ENCODE measurements around the gene WDR20.

The WDR20 gene

DNA sequence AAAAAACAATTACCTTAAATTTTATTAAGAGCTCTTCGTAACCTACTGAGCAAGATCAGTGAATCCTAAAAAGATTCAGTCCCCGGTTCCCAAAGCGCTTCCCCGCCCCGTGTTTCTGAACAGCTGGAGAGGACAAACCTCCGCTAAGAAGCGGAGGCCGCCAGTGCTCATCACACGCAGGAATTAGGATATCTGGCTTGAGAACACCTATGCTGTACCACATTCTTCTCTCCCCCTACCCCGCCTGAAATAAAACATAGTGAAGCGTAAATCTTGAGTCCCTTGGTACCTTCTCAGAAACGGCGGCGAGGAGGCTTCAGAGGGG, 774 bp upstream of the WDR20 start:
- DNase-seq (ENCODE audit: extremely low spot score), result no peak
- CTCF ChIA-PET, result interaction anchor here (0.6 to 1.2 kb wide), 2 partner anchors 31 to 45 kb away, joined by 3 to 4 read pairs; no protein-coding TSS in a partner anchor
- TF ChIP-seq ARNT (IDR thresholded peaks at IDR 0.05) (no peak), ZNF384 (IDR thresholded peaks at IDR 0.05) (no peak), TARDBP (IDR thresholded peaks at IDR 0.05) (no peak), PKNOX1 (IDR thresholded peaks at IDR 0.05) (no peak)
- POLR2A ChIA-PET, result interaction anchor here (0.7 to 1.5 kb wide), 5 partner anchors 10 to 74 kb away, joined by 3 to 7 read pairs (median 3); no protein-coding TSS in a partner anchor

- TF ChIP-seq FOXM1 (IDR thresholded peaks at IDR 0.05; ENCODE audit: borderline replicate concordance) (no peak), SP1 (IDR thresholded peaks at IDR 0.05) (no peak), LEF1 (IDR thresholded peaks at IDR 0.05; ENCODE audit: borderline replicate concordance) (no peak), PKNOX1 (IDR thresholded peaks at IDR 0.05) (no peak), CTBP1 (IDR thresholded peaks at IDR 0.05; ENCODE audit: borderline replicate concordance) (no peak), SUZ12 (IDR thresholded peaks at IDR 0.05) (no peak), FOXK2 (IDR thresholded peaks at IDR 0.05) (no peak), TARDBP (IDR thresholded peaks at IDR 0.05) (no peak), HDGF (IDR thresholded peaks at IDR 0.05; ENCODE audit: borderline replicate concordance) (no peak), ZNF384 (IDR thresholded peaks at IDR 0.05) (no peak)
- DNase-seq (ENCODE audit: extremely low spot score), result peak; percentile 41
- CTCF ChIA-PET, result no interaction called here
- POLR2A ChIA-PET, result interaction anchor here (1.0 to 1.9 kb wide), 6 partner anchors 21 to 180 kb away, joined by 3 to 7 read pairs (median 4); partner anchors contain the start of gene ZNF839
Measured at GRCh38 chr14:102140027-102140749, 491 bp downstream of the WDR20 start.

- ChIA-PET POLR2A (interaction anchor here (1.3 to 1.9 kb wide), 3 partner anchors 19 to 179 kb away, joined by 3 to 4 read pairs (median 4); partner anchors contain the start of gene ZNF839), CTCF (no interaction called here)
- no peak for DNase-seq (ENCODE audit: extremely low spot score)
- TF ChIP-seq ZNF384 (IDR thresholded peaks at IDR 0.05) (no peak), HDGF (IDR thresholded peaks at IDR 0.05; ENCODE audit: borderline replicate concordance) (no peak), LEF1 (IDR thresholded peaks at IDR 0.05; ENCODE audit: borderline replicate concordance) (no peak), SP1 (IDR thresholded peaks at IDR 0.05) (no peak), L3MBTL2 (conservative IDR thresholded peaks at IDR 0.05) (no peak), CTBP1 (IDR thresholded peaks at IDR 0.05; ENCODE audit: borderline replicate concordance) (no peak), NFRKB (IDR thresholded peaks at IDR 0.05) (no peak), TARDBP (IDR thresholded peaks at IDR 0.05) (no peak), SUZ12 (IDR thresholded peaks at IDR 0.05) (no peak), FOXM1 (IDR thresholded peaks at IDR 0.05; ENCODE audit: borderline replicate concordance) (no peak), FOXA1 (IDR thresholded peaks at IDR 0.05) (no peak), PKNOX1 (IDR thresholded peaks at IDR 0.05) (no peak), ELF4 (IDR thresholded peaks at IDR 0.05) (no peak)
Measured at GRCh38 chr14:102140750-102141145, 1.1 kb downstream of the WDR20 start.

DNA sequence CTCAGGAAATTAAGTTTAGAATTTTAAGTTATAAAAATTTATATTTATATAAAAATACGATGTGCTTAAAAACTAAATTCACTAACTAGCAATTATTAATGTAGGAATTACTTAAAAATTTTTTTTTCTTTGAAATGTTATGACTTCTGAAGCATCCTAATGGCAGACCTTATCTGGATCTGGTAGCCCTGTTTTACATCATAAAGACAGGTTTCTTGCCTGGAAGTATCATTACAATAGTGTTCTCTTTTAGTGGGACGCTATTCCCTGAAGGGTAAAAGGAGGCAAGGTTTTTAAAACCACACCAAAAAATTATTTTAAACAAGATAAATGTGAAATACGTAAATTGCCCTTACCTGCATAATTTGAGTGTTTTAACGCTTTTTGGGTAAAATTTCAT, 2.1 kb downstream of the WDR20 start:
- CTCF ChIA-PET, result no interaction called here
- TF ChIP-seq PKNOX1 (IDR thresholded peaks at IDR 0.05) (no peak), L3MBTL2 (conservative IDR thresholded peaks at IDR 0.05) (no peak), SUZ12 (IDR thresholded peaks at IDR 0.05) (no peak), HDGF (IDR thresholded peaks at IDR 0.05; ENCODE audit: borderline replicate concordance) (no peak), LEF1 (IDR thresholded peaks at IDR 0.05; ENCODE audit: borderline replicate concordance) (no peak), ELF4 (IDR thresholded peaks at IDR 0.05) (no peak), NFRKB (IDR thresholded peaks at IDR 0.05) (no peak), FOXK2 (IDR thresholded peaks at IDR 0.05) (no peak), FOXA1 (IDR thresholded peaks at IDR 0.05) (no peak), BHLHE40 (IDR thresholded peaks at IDR 0.05; ENCODE audit: borderline replicate concordance) (no peak), ZNF384 (IDR thresholded peaks at IDR 0.05) (no peak), SP1 (IDR thresholded peaks at IDR 0.05) (no peak), ARNT (IDR thresholded peaks at IDR 0.05) (no peak), FOXM1 (IDR thresholded peaks at IDR 0.05; ENCODE audit: borderline replicate concordance) (no peak), CTBP1 (IDR thresholded peaks at IDR 0.05; ENCODE audit: borderline replicate concordance) (no peak)
- POLR2A ChIA-PET, result interaction anchor here (1.3 to 1.9 kb wide), 2 partner anchors 18 to 178 kb away, joined by 4 read pairs; partner anchors contain the start of gene ZNF839
- no peak for DNase-seq (ENCODE audit: extremely low spot score)

DNA sequence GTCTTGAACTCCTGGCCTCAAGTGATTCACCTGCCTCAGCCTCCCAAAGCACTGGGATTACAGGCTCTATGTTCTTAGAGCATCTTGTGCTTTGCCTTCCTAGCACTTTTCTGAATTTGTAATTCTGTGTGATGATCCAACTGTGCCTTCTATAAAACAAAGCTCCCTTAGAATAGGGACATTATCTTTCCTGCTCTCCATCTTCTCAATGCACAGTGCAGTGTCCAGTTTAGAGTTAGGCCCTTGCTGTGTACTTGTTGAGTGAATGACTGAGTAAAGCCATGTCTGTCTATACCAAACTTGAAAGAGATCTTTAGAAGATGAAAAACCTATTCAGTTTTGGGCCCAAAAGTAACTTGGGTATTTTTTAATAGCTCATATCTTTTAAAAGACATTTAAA, 5.2 kb downstream of the WDR20 start:
- ChIA-PET POLR2A (no interaction called here), CTCF (no interaction called here)
- no peak for TF ChIP-seq BHLHE40 (IDR thresholded peaks at IDR 0.05; ENCODE audit: borderline replicate concordance)
- TF ChIP-seq L3MBTL2 (conservative IDR thresholded peaks at IDR 0.05), result no peak
- TF ChIP-seq CTBP1 (IDR thresholded peaks at IDR 0.05; ENCODE audit: borderline replicate concordance), result no peak
- no peak for TF ChIP-seq ZNF384 (IDR thresholded peaks at IDR 0.05)
- TF ChIP-seq FOXM1 (IDR thresholded peaks at IDR 0.05; ENCODE audit: borderline replicate concordance), result no peak
- no peak for TF ChIP-seq NFRKB (IDR thresholded peaks at IDR 0.05)
- DNase-seq (ENCODE audit: extremely low spot score), result no peak

GRCh38 chr14:102145395-102145794, 5.7 kb downstream of the WDR20 start:
- POLR2A ChIA-PET, result no interaction called here
- no peak for DNase-seq (ENCODE audit: extremely low spot score)
- CTCF ChIA-PET, result interaction anchor here (0.6 to 1.3 kb wide), 2 partner anchors 33 to 172 kb away, joined by 3 to 5 read pairs; no protein-coding TSS in a partner anchor
- TF ChIP-seq ARNT (IDR thresholded peaks at IDR 0.05), result no peak
- TF ChIP-seq PKNOX1 (IDR thresholded peaks at IDR 0.05), result no peak

All from HEK293T (cell line).